NCI-H524 (cell line): ENCODE results near the gene FOS.

Experiments used
- DNase-seq, 2 experiments: peaks; one replicate each; lab custom pipeline; 2025; lab: John Stamatoyannopoulos, UW

The FOS gene

GRCh38 chr14:75250800-75251199 lies 27.8 kb upstream of the FOS start:
- DNase-seq = no peak

- no peak for DNase-seq
Measured at GRCh38 chr14:75252254-75252837, 26.3 kb upstream of the FOS start.

- DNase-seq = no peak
Measured at GRCh38 chr14:75254381-75254822, 24.2 kb upstream of the FOS start.

- DNase-seq = no peak
Measured at GRCh38 chr14:75254901-75255584, 23.6 kb upstream of the FOS start.

- DNase-seq = no peak
Measured at GRCh38 chr14:75258079-75258802, 20.4 kb upstream of the FOS start.

- DNase-seq = peak; percentile 100
Measured at GRCh38 chr14:75258803-75259509, 19.7 kb upstream of the FOS start.

- DNase-seq = peak; percentile 77 to 85
Measured at GRCh38 chr14:75259510-75259855, 19.1 kb upstream of the FOS start.

- DNase-seq = peak in 1 of 2 experiments; percentile 44
Measured at GRCh38 chr14:75260025-75260763, 18.4 kb upstream of the FOS start.

GRCh38 chr14:75261820-75262219 lies 16.8 kb upstream of the FOS start:
- DNase-seq = no peak

GRCh38 chr14:75262641-75263040 lies 16.0 kb upstream of the FOS start:
- no peak for DNase-seq

GRCh38 chr14:75264036-75264435 lies 14.6 kb upstream of the FOS start:
- no peak for DNase-seq

GRCh38 chr14:75267141-75267721 lies 11.4 kb upstream of the FOS start:
- no peak for DNase-seq

GRCh38 chr14:75268633-75269550 lies 9.7 kb upstream of the FOS start:
- no peak for DNase-seq

GRCh38 chr14:75271514-75271913 lies 7.1 kb upstream of the FOS start:
- no peak for DNase-seq

GRCh38 chr14:75273272-75274049 lies 5.2 kb upstream of the FOS start:
- DNase-seq = no peak

- DNase-seq = no peak
Measured at GRCh38 chr14:75274050-75274898, 4.4 kb upstream of the FOS start.

GRCh38 chr14:75274899-75275569 lies 3.6 kb upstream of the FOS start:
- DNase-seq = no peak

- DNase-seq = no peak
Measured at GRCh38 chr14:75275598-75275997, 3.0 kb upstream of the FOS start.
